Right lobe of liver (tissue), 4 donors: ENCODE data around the gene ARL13B.

Source experiments
- POLR2A ChIP-seq: fragments of 450-650 bp; IDR thresholded peaks from one replicate; pipeline ENCODE4 v1.6.1; 2017; ENCODE audit warnings: antibody characterized with exemption, mild to moderate bottlenecking
- TF ChIP-seq, protein P1 (sequence below), 4 donors: fragments of 200-600 bp in 3 of 4; fragments of 450-650 bp in 1 of 4; IDR thresholded peaks; one replicate each; pipeline versions ENCODE4 v1.5.1 to v1.8.0; 2016 to 2022; ENCODE audit warnings: antibody characterized with exemption in 4 of 4, mild to moderate bottlenecking in 2 of 4
- donor health status: DM: no; HTN: no; CAD: no.
- donor health status: DM: no; HTN: no; CAD: no.
- donor health status: DM: no; HTN: yes; CAD: no.

DNA sequence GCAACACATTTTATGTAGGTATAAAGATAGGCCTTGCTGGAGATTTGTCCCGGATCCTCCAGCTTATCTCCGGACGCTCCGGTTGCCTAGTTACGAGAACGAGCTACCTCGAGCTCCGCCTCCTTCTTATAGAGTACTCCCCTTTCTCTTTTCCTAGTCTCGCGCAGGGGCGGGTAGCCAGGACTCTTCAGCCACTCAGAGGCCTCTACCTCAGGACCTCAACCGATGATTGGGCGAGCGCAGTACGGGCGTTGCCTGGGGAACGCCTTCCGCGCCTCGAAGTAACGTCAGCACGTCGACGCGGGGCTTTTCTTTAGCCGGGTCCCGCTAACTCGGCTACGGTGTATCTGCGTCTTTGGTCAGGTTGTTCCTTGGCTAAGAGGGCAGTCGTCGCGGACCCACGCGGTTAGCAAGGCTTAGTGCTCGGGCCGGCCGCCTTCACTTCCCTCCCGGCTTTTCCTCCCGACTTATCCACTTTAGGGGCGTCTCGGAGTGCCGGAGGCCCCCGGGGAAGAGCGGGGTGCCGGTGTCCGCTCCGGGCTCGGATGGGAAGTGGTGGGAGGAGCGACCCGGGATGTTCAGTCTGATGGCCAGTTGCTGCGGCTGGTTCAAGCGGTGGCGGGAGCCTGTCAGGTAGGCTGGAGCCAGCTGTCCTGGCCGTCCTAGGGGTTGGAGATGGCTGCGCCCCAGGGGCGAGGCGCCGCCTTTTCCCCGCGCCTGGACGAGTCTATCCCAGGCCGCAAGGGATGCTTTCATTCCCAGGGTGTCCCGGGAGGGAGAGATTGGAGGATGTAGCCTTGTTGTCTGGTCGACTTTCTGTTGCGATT lies at the start of gene ARL13B:
- TF ChIP-seq, protein P1, sequence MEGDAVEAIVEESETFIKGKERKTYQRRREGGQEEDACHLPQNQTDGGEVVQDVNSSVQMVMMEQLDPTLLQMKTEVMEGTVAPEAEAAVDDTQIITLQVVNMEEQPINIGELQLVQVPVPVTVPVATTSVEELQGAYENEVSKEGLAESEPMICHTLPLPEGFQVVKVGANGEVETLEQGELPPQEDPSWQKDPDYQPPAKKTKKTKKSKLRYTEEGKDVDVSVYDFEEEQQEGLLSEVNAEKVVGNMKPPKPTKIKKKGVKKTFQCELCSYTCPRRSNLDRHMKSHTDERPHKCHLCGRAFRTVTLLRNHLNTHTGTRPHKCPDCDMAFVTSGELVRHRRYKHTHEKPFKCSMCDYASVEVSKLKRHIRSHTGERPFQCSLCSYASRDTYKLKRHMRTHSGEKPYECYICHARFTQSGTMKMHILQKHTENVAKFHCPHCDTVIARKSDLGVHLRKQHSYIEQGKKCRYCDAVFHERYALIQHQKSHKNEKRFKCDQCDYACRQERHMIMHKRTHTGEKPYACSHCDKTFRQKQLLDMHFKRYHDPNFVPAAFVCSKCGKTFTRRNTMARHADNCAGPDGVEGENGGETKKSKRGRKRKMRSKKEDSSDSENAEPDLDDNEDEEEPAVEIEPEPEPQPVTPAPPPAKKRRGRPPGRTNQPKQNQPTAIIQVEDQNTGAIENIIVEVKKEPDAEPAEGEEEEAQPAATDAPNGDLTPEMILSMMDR (IDR thresholded peaks at IDR 0.05): no peak
- TF ChIP-seq POLR2A: peak; percentile 72
